Measurements from ENCODE around the gene RAD51B.

Gene RAD51B

DNA sequence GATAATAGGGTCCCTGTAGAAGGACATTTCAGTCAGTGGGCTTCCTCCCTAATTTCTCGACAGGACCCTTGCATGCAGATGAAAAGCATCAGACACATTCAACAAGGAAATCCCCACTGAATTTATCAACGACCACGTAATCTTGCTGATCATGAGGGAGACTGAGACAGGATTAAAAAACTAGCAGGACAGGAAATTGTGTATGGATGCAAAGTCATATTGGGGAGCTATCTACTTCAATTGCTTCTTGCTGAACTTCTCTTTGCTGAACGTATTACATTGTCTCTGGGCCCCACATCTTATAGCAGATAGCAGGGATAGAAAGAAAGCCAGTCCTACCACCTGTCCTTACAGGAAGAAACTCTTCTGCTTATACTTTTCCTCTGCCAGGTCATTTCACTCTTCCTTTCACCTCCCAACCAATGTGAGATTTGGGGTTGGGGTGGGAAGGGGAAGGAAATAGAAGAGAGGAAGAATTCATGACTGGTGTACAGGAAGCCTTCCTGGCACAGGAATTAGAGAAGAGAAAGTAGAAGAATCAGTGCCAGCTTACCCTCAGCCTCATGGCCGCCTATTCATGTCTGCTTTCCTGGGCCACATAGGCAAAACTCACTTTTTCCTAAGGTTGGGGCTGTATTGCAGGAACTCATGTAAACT lies 640.0 kb downstream of the RAD51B start:
- no peak for DNase-seq

DNA sequence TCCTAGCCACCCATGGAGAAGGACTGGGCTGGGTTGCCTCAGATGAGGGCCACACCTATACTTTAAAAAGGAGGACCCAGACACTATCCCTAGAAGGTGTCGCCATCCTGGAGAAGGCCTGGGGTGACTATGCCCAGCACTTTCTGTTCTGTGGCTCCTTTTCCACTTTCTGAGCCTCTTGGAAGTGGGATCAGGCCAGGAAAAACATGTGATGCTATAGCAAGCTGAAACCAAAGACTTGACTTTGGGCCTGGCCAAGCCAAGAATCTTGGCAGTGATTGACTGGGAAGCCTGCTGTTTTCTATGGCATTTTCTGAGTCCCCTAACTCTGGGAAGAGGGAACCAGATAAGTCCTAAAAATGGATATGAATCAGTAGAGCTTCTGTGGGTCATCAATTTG lies 641.0 kb downstream of the RAD51B start:
- DNase-seq, result no peak

DNA sequence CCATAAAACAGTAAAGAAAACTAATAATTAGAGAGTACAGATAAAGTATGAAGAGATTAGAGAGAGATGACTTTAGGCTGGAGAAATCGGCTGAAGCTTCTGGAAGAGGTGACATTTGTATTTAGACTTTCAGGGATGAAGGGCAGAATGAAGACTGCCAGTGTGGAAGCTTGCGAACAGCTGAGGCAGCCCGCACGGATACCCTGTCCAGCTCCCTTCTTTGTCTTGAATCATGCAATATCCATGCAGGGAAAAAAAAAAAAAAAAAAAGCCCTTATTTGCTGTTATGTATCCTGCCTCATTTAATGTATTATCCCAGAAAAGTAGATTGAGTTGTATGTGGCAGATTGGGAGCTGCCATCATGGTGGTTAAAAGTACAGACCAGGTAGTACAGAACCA lies 641.5 kb downstream of the RAD51B start:
- no peak for DNase-seq

DNA sequence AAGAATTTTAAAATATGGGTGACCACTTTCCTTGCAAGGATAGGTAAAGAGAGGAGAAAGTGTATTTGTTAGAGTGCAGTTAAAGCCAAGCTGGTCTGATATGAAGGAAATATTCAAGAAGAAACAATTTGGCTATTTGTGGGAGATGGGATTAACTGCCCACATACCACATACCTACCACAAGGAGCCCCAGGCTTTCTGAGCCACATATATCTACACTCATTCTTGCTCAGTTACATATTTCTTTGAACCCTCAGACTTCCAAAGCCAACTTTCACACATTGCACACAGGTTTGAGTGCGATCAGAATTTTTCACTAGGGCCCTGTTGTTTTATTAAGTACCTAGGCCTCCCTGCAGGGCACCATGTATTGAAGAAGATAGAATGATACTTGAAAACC lies 643.1 kb downstream of the RAD51B start:
- DNase-seq, result no peak

DNA sequence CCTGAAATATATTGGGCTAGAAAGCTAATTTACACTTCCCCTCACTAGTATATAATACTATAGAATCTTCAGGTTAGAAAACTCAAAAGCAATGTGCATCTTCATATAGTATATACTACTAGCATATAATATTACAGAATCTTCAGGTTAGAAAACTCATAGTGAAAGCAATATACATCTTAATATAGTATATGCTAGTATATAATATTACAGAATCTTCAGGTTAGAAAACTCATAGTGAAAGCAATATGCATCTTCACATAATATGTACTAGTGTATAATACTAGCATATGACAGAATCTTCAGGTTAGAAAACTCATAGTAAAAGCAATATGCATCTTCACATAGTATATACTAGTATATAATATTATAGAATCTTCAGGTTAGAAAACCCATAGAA lies 643.7 kb downstream of the RAD51B start:
- no peak for DNase-seq

DNA sequence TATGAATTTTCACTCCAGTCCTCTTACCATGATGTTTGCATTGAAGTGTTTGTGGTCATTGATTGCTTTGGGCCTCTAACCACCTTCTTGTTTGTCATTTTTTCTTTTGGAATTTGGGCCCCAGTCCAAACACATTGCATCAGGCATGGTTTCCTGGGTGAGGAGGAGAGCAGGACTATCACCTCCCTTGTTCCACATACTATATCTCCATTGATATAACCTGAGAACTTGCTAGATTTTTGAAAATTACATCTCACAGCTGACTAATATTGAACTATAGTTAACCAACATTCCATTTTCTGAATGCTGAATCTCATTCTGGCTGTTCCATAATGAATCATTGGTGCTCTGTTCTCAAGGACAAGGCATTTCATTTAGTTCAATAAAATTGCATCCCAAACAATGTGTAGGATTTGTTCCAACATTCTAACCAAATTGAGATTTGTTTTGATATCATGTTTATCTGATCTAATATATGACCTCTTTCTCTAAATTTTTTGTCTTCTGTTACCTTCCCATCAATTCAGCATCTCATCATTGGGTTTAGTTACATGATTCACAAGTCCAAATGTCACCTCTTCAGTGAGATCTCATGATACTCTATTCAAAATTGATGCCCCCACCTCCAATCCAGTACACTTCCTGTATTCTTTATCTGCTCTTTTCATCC lies 644.3 kb downstream of the RAD51B start:
- DNase-seq, result no peak

DNA sequence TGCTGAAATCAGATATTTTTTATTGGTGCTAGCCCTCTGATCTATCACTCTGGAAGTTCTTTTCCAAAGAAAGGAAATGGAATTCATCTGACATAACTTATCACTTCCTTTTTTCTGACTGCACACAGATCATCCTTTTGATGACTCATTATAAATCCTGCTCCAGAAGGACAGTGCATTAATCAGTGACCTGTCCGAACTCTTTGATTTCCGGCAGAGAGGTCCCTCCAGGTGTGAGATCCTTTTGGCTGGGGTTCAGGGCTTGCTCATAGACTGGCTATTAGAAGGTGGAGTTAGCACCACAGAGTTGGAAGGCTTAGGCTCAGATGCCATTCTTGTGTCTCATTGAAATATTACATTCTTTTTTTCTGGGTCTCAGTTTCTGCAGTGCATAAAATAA lies 645.1 kb downstream of the RAD51B start:
- DNase-seq, result no peak

DNA sequence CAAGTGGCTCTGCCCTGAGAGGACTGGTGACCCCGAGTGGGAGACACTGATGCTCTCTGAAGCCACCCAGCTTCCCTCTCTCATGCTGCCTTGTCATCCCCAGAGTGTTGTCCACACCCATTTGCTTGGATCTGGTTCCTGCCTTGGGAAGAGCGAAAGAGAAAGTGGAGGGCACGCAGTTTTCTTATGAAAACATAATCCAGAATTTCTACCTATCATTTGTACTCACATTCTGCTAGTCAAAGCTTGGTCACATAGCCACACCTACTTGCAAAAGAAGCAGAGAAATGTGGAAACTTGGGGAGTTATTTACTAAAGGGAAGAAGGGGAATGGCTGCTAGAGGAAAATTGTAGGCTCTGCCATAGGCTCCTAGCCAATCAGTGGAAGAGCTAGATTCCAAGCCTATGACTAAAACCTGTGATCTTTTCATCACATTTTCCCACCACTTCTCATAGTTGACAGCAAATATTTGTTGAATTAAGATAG lies 647.0 kb downstream of the RAD51B start:
- DNase-seq, result no peak

DNA sequence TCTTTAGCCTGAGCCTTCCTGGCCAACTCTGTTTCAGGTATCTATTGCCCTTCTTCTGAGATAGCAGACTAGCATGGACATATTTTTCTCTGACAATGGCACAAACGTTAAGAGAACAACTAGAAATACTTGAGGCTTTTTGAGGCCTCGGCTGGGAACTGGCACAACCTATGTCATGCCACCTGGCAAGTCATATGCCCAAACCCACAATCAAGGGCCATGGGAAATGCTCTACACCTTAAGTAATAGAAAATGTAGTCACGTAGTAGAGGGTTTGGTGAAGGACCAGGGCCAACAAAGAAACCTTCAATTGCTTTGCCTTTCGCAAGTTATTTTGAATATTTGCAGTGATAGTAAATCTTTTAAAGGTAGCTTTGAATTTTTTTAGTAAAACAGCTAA lies 647.8 kb downstream of the RAD51B start:
- DNase-seq, result no peak

DNA sequence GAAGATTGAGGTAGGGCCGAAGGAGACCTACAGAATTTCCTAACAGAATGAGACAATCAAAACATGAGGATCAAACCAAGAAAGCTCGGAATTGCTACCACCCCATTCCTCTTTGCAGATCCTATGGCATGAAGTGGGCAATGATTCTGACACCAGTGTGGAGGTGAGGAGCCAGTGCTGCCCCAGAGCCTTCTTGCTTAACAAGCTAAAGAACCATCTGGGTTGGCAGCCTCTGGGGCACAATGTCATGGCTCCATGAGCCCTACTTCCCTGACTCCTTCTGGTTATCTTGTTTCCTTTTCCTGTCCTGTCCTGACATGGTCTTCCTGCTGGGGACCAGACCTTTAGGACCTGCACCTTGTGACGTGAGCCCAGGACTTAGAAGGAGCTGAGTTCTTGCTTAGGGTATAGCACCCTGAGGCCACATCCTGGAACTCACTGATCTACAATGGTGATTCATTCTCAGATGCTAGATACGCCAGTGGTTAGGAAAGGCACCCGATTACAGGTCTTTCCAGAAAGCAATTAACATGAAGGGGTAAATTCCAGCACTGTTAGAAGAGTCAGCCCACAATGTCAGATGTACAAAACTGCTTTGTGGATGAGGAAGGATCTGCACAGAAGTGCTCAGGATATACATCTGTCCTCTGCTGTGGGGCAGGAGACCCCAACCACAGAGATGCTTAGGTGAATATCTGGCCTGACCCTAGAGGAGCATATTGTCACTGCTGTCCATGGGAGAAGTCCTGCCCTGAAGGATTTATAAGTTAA lies 649.0 kb downstream of the RAD51B start:
- DNase-seq, result no peak

DNA sequence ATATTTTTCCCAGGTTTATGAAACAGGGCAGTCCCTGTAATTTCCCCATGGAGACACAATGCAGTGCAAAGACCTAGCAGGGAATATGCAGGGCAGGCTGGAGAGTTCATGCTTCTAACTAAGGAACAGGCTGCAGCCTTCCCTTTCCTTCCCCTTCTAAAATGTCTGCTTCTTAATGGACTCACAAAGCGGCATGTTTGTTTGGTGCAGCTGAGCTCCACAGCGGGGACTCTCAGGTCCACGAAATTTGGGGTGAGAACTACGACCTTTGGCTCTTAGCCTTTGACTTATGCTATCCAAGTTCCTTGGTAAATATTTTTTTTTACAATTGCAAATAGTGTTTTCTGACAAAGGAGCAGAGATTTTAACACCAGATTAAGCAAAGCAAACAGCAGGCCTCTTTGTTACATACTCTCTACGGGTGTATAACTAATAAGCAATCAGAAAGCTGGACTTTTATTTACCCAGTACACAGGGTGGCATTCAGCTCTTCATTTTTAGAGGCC lies 649.7 kb downstream of the RAD51B start:
- DNase-seq, result no peak

DNA sequence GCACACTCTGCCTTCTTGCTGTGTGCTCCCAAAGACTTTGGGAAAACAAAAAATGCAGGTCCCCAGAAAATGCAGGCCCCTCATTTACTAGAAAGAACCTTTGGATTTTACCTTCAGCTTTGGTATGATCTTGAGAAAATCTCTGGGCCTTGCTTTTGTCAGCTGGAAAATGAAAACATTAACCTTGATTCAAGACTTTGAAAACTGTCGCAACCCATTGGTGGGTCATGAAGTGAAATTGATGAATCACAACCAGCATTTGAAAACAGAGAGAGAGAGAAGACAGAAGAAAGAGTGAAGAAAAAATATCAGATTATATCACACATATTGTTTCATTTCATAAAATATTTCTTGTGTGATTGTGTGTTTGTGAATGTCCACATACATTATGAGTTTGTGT lies 650.8 kb downstream of the RAD51B start:
- no peak for DNase-seq

DNA sequence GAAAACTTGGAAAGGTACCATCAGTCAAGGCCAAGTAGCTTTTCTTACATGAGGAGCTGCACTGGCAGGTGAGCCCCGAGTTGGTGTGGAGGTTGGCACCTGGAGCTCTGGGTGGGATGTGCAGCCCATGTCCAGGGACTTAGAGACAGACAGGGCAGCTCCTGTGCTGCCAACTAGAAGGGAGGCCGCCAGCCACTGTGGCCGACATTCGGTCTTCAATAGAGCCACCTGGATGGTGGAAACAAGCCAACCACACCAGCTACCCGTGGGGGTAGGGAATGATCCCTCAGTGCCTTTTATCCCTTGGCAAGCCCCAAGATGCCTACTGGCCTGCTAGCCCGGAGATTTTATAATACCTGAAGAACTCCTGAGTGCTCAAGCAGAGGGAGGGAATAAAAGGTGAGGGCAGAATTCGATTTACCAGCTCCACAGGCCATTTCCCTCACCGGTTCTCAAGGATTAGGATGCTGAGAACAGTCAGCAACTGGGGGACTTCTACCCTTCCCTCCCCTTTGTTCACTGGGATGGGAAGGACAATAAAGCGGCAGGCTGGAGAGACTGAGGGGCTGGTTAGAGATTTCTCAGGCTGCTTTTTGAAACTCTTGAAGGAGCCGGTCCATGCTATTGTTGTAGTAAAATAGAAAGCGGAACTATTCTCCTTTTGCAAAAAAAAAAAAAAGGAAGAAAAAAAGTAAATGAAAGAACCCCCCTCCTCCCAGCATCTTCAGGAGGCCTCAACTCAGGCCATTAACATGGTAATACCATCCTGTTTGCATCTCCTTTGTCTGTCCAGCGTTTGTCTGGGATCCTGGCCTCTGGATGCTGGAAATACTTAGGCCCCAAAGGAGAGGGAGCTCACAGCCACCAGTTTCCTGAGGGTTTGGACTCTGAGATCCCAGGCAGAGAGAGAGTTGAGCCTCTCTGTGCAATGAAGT lies 651.7 kb downstream of the RAD51B start:
- no peak for DNase-seq

DNA sequence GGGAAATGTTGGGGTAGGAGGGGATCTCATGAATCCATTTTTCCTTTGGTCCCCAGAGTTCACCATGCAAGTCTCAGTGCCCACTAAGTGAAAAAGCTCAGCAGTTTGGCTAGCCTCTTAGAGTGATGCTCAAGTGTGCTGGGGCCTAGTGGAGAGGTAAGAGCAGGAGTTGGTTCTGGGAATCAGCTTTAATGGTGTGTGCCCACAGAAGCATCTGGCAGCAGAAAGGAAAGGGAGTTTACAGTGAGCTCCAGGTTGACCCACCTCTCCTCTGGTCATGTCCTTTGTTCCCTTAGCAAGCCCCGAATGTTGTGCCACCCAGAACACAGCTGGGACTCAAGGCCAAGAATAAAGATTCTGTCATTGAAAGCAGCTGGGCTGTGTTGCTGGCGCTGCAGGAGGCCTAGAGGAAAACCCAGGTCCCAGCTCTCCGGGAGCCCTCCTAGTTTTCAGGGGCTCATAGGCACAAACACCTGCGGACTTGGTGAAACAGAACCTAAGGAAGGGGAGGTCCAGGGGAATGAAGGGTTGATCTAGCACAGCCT lies 652.5 kb downstream of the RAD51B start:
- DNase-seq, result no peak

DNA sequence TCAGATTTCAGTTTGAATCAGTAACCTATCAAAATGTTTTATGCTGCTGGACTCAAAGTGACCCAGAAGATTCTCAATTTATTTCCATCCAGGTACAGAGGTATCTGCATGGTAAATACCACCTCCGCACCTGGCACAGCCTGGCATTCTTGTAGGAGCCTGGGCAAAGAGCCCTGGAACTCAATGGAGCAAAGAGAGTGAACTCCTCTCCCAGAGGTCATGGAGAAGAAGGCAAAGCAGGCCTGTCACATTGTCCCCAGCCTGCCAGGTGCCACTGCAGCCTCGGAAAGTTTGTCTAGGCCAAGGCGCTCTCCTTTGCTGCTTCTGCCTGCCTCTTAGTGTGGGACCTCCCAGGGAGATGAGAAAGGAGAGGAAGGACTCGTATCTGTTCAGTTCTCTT lies 653.5 kb downstream of the RAD51B start:
- no peak for DNase-seq

DNA sequence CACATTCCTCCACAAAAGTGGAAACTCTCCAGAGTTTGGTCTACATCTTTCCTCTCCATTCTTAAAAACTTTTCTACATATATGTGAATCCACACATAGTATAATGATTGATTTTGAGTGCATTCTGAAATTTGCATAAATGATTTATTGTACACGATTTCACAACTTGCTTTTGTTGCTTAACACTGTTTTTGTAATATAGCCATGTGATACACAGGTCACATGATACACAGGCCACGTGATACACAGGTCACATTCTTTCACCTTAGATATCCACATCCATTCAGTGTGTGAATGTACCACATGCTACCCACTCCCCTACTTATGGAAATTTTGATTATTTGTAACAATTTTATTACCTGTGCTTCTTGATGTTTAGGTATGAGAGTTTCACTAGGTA lies 654.2 kb downstream of the RAD51B start:
- no peak for DNase-seq

DNA sequence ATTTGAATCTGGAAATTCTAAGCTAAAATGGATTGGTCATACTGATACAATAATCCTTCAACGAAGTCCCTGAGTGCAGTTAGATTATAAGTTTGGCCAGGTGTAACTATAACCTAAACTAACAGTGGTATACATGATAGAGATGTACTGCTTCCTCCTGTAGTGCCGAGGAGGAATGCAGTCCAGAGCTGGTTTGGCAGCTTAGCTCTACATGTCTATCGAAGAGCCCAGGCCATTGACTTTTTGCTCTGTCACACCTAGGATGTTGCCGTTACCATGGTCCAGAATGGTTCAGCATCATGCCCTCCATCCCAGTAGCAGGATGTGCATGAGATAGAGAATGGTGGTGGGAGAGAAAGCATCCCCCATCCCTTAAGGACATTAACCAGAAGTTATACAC lies 655.2 kb downstream of the RAD51B start:
- DNase-seq, result no peak

DNA sequence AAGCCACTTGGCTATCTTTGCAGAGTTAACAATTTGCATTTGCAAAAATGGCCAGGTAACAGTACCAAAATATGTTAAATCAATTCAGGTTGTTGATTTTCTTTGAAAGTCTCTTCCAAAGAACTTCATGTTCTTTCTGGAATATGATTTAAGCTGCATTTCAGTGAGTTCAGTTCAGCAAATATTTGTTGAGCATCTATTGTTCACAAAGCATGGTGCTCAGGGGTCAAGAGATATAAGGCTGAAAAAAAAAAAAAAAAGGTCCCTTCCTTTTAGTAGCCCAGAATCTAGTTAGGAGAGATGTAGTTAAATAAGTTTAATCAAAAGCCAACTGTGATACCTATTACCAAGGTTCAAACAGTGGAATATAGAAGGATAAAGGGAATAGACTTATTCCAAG lies 656.2 kb downstream of the RAD51B start:
- DNase-seq, result no peak

DNA sequence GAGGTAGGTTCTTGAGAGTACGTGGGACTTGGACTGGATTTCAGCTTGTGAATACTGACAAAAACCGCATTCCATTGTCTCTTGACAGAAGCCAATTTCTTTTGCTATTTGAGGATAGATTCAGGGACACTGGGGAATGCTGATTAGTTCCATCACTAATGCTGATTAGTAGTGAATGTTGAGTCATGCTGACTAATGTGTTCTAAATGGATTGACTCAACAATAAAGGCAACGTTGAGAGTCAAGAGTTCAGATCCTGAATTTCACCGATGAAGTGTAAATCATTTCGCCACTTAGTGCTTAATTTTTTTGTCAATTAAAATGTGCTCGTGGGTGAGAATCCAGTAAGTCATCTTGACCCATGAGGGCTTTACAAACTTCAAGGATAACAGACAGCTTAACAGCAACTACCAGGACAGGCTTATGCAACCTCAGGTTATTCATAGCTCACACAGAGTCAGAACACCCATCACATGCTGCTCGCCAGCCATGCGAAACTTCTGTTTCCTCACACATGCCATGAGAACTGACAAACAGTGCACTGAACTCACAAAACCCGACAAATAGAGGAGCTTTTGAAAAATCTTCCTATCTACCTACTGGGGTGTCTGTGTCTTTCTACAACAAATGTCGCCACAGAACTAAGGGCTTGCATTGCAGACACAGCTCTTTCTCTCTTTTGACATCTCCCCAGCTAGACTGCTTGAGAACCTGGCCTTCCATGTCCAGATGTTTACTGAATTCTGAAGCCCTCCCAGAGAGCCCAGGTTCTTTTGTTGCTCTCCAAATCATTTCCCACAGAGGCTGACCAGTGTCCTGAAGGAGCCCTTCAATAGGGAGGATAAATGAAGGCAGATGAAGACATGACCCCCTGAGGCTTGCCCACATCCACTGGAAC lies 656.9 kb downstream of the RAD51B start:
- no peak for DNase-seq

DNA sequence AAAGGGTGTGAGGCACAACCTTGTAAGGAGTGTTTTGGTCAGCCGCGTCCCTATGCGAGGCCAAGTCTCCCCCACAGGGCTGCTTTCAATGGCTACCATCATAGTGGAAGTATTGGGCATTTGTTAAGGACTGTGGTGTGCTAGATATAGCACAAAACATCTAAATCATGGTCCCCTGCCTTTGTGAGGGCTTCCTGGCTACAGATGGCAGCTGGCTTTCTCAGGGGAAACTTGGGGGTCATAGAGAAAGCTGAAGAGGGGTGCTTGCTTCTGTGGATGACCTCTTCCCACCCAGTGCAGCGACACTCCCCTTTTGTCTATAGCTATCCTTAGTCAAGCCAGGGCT lies 657.5 kb downstream of the RAD51B start:
- DNase-seq, result no peak

DNA sequence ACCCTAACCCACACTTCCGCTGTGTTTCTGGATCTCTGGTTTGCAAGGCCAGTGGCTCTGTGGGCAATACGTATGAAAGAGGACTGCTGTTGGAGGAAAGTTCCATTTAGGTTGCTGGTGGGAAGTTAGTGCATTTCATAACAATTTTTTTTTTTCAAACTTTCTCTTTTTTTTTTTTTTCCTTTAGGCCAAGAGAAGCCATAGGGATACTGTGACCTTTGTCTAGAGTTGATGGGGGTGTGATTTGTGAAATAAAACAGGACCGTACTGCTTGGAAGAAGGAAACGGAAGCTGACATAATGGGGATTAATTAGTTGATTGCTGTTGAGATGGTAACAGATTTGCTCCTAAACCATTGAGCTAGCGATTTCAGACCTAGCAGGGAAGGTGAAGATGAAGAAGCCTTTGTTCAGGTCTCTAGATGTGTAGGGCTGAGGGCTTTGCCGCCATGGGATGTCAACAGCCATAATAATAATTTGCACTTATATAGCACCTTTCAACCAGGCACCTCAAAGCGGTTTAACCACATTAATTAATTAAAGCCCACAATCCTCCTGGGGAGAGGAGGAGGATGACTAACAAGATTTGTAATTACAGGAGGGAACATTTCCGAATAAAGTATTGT lies 658.0 kb downstream of the RAD51B start:
- no peak for DNase-seq

Data from SHP77 (cell line).